Measurements from ENCODE around the gene C1orf50.
A peak's percentile ranks its signal among the peaks of the same experiment; 100 is the strongest.
"Not testable (repeated sequence)": the region's sequence is repeated elsewhere in the genome, so short reads cannot be mapped to it uniquely, and the experiment has no call there.

C1orf50 gene

DNA sequence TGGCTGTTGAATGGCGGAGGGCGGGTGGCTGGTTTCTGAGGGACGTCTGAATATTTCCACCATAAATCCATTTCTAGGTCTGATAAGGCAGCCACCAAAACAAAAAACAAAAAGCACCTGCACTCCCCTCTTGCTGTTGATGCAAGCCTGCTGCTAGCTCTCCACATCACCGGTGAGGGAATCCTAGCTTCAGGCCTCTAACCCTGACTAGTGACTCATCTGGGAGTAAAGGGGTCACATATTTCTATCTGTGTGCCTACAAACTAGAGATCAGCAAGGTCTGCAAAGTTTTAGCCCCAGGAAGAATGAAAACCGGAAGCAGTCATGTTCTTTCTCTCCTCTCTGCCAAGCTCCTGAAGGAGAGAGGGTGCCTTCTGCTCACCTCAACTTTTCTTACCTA is 39.5 kb downstream of the C1orf50 start:
- peaks cover 57% of the 10 kb centered on the region for H3K36me3 Mint-ChIP-seq (ENCODE audit: low read depth)
- no peak overlapping the region for H3K27ac Mint-ChIP-seq
- TF ChIP-seq, protein P1, sequence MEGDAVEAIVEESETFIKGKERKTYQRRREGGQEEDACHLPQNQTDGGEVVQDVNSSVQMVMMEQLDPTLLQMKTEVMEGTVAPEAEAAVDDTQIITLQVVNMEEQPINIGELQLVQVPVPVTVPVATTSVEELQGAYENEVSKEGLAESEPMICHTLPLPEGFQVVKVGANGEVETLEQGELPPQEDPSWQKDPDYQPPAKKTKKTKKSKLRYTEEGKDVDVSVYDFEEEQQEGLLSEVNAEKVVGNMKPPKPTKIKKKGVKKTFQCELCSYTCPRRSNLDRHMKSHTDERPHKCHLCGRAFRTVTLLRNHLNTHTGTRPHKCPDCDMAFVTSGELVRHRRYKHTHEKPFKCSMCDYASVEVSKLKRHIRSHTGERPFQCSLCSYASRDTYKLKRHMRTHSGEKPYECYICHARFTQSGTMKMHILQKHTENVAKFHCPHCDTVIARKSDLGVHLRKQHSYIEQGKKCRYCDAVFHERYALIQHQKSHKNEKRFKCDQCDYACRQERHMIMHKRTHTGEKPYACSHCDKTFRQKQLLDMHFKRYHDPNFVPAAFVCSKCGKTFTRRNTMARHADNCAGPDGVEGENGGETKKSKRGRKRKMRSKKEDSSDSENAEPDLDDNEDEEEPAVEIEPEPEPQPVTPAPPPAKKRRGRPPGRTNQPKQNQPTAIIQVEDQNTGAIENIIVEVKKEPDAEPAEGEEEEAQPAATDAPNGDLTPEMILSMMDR (IDR thresholded peaks at IDR 0.05; ENCODE audit: unreplicated experiment in 3 of 3): no peak

DNA sequence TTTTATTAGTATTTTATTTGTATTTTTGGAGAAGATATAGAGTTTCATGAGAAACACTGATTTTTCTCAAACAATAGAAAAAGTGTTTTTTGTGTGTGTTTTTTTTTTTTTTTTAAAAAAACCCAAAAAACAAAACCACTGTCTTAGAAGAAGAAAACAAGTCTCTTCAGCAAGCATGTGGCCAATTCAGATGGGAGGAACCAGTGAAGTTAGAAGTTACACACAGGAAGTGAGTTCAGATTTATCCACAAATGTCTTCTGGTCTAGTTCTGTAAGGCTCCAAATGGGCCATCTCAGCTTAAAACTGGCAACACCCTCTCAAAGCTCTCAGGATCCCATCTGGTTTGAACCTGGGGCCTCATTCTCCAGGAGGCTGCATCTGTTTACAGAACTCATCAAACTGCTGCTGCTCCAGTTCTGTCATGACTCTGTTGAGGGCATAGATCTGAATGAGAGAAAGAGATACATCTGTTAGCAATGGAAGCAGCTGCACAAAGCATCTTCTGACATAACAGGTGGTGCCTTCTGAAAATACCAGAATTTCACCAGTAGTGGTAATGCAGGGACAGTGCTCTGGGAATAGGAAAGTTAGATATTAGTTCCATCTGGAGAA is 40.1 kb downstream of the C1orf50 start:
- peaks cover 29% of the 10 kb centered on the region for H3K4me1 Mint-ChIP-seq
- peaks cover 58% of the 10 kb centered on the region for H3K36me3 Mint-ChIP-seq (ENCODE audit: low read depth)
- TF ChIP-seq, protein P1 (IDR thresholded peaks at IDR 0.05; ENCODE audit: unreplicated experiment in 3 of 3): no peak
- H3K27me3 Mint-ChIP-seq (ENCODE audit: low read depth): no peaks in the 10 kb centered on the region
- no peaks in the 10 kb centered on the region for H3K9me3 Mint-ChIP-seq
- H3K27ac Mint-ChIP-seq: peak overlapping the region in 1 of 3 experiments; percentile 23
- no peak overlapping the region for H3K4me3 Mint-ChIP-seq

More for the DNA sequence above, 39.5 kb downstream of the C1orf50 start:
- peaks cover 27% of the 10 kb centered on the region for H3K4me1 Mint-ChIP-seq
- H3K27me3 Mint-ChIP-seq (ENCODE audit: low read depth): no peaks in the 10 kb centered on the region
- no peak overlapping the region for H3K4me3 Mint-ChIP-seq
- H3K9me3 Mint-ChIP-seq: no peaks in the 10 kb centered on the region

DNA sequence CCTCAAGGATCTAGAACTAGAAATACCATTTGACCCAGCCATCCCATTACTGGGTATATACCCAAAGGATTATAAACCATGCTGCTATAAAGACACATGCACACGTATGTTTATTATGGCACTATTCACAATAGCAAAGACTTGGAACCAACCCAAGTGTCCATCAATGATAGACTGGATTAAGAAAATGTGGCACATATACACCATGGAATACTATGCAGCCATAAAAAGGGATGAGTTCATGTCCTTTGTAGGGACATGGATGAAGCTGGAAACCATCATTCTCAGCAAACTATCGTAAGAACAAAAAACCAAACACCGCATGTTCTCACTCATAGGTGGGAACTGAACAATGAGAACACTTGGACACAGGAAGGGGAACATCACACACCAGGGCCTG is 47.8 kb downstream of the C1orf50 start:
- H3K36me3 Mint-ChIP-seq (ENCODE audit: low read depth): peaks cover 29% of the 10 kb centered on the region
- not testable (repeated sequence) for H3K9me3 Mint-ChIP-seq; H3K27me3 Mint-ChIP-seq (ENCODE audit: low read depth); H3K27ac Mint-ChIP-seq
- H3K4me1 Mint-ChIP-seq: peaks cover 24% of the 10 kb centered on the region
- H3K4me3 Mint-ChIP-seq: peak overlapping the region; percentile 25 to 65 (median 53)

DNA sequence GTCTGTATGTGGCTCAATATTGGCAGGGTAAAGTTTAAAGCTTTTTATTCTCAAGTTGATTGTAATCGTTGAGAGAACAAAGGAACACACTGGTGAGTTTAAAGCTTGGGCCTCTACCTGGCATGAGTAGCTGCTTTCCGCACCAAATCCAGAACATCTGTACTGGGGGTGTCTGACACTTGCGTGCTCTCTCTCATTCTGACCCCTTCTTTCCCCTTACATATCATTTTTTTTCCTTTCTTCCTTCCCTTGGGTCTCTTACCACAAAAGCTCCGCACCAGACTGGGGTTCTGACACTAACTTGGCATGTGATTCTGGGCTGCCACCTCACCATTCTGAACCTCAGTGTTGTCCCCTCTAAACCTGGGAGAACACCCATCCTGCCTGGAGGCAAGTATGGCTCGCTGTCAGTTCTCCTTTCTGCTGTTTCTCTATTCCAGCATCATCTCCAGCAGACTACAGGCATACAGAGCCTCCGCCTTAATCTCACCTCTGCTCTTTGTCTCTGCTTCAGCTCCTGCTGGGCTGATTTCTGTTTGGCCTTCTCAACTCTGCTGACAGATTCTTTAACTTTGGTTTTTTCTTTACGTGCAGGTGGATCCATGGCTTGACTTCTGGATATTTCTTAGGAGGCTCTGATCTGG is 49.0 kb downstream of the C1orf50 start:
- H3K36me3 Mint-ChIP-seq (ENCODE audit: low read depth): peaks cover 21% of the 10 kb centered on the region
- TF ChIP-seq, protein P1 (IDR thresholded peaks at IDR 0.05; ENCODE audit: unreplicated experiment in 3 of 3): no peak
- no peaks in the 10 kb centered on the region for H3K9me3 Mint-ChIP-seq
- peak overlapping the region; percentile 84 to 90 (median 88) for H3K4me3 Mint-ChIP-seq
- peaks cover 29% of the 10 kb centered on the region for H3K4me1 Mint-ChIP-seq
- H3K27me3 Mint-ChIP-seq (ENCODE audit: low read depth): no peaks in the 10 kb centered on the region
- H3K27ac Mint-ChIP-seq: peak overlapping the region; percentile 83 to 92 (median 91)

DNA sequence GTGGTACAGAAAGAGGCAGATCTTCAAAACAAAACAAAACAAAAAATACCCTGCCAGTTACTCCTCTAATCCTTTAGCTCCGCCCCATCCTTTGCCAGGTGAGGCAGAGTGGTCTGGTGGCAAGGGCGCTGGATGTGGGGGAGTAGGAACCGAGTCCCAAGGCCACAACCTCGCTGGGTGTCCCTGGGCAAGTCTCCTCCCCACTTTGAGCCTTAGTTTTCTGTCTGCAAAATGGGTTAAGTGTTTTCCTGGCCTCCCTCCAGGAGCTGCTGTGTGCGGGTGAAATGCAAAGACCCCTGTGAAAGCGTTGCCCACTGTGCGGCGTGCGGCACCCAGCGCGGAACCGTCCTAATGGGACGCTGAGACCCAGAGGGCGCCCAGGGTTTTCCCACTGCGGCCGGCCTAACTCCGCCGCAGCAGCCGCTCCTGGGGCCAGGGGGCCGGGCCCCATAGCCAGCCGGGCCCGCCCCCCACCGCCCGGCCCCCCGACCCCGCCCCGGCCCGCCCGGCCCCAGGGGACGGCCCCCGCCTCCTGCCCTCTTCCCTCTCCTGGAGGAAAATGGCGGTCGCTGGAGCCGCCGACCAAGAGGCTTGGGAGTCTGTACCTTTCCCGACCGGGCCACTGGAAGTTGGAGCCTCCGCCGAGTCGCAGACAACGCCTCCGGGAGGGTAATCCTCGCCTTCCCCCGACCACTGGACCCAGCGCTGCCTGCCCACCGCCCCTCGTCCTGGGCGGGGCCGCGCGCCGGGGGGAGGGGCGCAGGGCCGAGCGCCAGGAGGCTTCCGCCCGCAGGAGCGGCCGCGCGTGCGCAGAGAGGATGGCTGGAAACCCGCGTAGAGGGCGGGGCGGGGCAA is 49.8 kb downstream of the C1orf50 start, which contains the start of the genes ERMAP and SVBP:
Gene ERMAP, plus strand, starts transcription at position 538 of the 855 bp plus-strand sequence. CDS start 13,327 bp downstream, outside the sequence.
Gene SVBP, minus strand, starts transcription at position 813 of the 855 bp plus-strand sequence. CDS start 853 bp downstream, outside the sequence.
- H3K27ac Mint-ChIP-seq: peak within 1 kb of the TSS; percentile 91 to 93 (median 92)
- no peaks in the 10 kb centered on the region for H3K9me3 Mint-ChIP-seq
- H3K36me3 Mint-ChIP-seq (ENCODE audit: low read depth): peaks cover 17% of the 10 kb centered on the region
- peak within 1 kb of the TSS; percentile 84 to 90 (median 88) for H3K4me3 Mint-ChIP-seq
- TF ChIP-seq, protein P1 (IDR thresholded peaks at IDR 0.05; ENCODE audit: unreplicated experiment in 3 of 3): no peak
- peaks cover 24% of the 10 kb centered on the region for H3K4me1 Mint-ChIP-seq
- H3K27me3 Mint-ChIP-seq (ENCODE audit: low read depth): no peaks in the 10 kb centered on the region

DNA sequence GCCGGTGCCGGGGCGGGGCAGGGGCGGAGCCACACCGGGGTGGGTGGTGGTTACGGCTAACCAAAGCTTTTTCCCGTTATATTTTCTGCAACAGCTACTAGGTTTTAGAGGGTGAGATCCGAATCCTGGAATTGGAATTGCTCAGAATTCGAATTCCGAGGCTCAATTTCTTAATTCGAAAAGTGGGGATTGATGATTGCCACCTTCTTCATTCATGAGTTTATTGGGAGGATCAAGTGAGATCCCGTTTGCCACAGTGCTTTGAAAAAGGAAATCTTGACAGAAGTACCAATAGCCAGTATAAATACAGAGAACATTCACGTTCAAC is 50.4 kb downstream of the C1orf50 start:
- Mint-ChIP-seq H3K9me3 (no peaks in the 10 kb centered on the region), H3K27ac (peak overlapping the region; percentile 91 to 93 (median 92)), H3K36me3 (ENCODE audit: low read depth) (peaks cover 17% of the 10 kb centered on the region), H3K4me1 (peaks cover 25% of the 10 kb centered on the region), H3K4me3 (peak overlapping the region; percentile 76 to 90 (median 86)), H3K27me3 (ENCODE audit: low read depth) (no peaks in the 10 kb centered on the region)
- TF ChIP-seq, protein P1 (IDR thresholded peaks at IDR 0.05; ENCODE audit: unreplicated experiment in 3 of 3): no peak

All from nephron (organoid).